GM12874 (cell line): ENCODE measurements around the gene MAP7.

Experiments used
- TF ChIP-seq, protein P1 (sequence below): IDR thresholded peaks from 2 replicates; pipeline ENCODE4 v1.5.1; 2011; ENCODE audit warnings: low read depth, mild to moderate bottlenecking, control low read depth, low read length, moderate library complexity; ENCODE audit not compliant: insufficient read depth

The MAP7 gene

DNA sequence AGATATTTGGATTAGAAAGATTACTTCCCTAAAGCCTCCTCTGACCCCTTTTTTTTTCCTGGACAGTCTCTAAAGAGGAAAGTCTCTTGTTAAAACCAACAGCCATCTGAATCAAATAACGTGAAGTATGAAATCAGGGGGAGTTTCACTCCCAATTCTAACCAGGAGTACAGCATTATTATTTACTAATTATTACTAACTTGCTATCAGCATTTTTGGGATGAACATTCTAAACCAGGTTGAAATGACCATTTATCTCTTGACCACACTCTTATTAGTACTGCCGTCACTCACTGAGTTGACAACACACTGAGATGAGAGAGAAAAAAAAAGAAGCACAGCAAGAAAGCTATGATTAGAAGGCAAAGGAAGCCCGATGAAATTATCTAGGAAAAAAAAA is 146.2 kb downstream of the MAP7 start:
- TF ChIP-seq, protein P1, sequence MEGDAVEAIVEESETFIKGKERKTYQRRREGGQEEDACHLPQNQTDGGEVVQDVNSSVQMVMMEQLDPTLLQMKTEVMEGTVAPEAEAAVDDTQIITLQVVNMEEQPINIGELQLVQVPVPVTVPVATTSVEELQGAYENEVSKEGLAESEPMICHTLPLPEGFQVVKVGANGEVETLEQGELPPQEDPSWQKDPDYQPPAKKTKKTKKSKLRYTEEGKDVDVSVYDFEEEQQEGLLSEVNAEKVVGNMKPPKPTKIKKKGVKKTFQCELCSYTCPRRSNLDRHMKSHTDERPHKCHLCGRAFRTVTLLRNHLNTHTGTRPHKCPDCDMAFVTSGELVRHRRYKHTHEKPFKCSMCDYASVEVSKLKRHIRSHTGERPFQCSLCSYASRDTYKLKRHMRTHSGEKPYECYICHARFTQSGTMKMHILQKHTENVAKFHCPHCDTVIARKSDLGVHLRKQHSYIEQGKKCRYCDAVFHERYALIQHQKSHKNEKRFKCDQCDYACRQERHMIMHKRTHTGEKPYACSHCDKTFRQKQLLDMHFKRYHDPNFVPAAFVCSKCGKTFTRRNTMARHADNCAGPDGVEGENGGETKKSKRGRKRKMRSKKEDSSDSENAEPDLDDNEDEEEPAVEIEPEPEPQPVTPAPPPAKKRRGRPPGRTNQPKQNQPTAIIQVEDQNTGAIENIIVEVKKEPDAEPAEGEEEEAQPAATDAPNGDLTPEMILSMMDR, result no peak

DNA sequence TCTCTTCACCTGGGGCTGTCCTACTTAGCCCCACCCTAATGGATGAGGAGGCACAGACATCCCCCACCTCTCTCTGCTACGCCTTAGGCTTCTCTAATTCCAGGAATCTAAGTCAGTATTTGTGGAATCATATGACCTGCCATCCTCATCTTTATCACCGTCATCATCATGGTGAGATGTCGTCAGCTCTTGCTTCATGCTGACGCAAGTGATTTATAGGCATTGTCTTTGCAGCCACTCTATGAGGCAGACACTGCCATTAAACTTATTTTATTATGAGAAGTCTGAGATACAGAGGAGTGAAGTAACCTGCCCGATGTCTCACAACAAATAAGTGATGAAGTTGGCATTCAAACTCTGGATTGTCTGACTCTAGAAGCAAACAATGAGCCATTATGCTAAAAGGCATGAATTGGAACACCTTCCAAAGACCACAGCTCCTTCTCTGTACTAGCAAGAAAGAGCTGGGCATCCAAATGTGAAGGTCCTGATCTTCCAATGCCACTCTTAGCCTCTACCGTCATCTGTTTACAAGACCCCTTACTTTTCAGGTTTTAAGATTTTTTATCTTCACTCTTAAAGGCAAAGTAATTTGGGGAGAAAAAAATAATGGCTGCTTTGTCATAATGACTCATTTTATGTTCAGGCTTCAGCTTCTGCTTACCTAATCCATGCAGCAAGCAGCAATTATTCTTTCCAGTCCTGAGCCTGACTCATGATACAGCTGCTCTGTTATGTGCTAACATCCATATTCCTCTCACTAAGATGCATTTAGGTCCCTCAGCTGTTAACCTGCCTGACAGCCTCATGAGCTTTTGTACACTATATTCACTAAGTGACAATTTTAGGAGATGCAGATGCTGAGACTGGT is 146.9 kb downstream of the MAP7 start:
- TF ChIP-seq, protein P1, result no peak

DNA sequence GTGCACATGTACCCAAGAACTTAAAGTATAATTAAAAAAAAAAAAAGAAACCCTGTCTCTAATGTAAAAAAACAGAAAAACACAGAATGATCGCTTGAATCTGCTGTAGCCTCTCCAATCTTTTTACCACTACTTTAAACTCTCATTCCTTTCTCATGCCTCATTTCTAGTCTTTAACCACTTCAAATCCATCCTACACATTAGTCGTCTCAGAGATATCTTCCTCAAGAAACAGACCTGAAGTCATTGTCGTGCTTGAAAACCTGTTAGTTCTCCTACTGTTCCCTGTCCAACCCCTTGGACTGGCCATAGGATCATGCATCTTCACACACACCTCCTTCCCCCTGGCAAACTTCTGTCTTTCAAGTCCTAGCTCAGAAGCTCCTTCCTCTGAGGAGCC is 148.5 kb downstream of the MAP7 start:
- TF ChIP-seq, protein P1, result no peak

DNA sequence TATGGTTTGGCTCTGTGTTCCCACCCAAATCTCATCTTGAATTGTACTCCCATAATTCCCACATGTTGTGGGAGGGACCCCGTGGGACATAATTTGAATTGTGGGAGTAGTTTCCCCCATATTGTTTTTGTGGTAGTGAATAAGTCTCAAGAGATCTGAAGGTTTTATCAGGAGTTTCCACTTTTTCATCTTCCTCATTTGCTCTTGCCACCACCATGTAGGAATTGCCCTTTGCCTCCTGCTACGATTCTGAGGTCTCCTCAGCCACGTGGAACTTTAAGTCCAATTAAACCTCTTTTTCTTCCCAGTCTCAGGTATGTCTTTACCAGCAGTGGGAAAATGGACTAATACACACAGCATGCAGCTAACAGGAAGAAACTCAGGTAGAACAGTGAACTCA is 151.8 kb downstream of the MAP7 start:
- TF ChIP-seq, protein P1, result no peak

DNA sequence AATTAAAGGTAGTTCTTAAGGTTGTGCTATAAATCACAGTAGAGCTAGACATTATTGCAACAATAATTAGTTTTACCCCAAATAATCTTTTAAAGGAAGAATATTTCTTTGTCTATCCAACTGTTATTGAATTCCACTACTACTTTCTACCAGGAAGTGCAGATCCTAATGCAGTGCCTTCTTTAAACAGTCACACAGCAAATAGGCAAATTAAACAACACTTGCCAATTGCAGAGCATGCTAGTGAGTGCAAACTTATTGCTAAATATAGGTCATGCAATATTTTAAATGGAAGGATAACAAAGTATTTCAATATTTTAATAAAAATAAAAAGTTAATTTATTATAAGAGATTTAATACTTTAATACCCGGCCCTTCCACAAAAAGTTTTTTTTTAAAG is 153.3 kb downstream of the MAP7 start:
- TF ChIP-seq, protein P1, result no peak

DNA sequence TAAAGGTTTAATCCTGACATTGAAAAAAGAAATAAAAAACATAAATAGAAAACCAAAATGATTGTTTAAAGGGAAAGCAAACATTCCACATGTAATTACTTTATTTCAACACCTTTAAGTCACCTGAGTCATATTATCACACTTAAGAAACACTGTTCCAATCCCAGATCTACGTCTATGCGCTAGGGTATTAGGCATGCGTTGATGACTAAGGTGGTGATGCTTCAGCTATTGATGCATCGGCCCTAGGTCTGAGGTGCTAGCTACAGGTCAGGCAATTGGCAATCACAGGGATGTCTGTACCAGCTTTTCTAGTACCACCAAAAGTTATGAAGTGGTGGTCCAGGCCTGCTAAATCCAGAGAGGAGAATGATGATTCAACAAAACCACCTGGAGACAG is 162.9 kb downstream of the MAP7 start:
- TF ChIP-seq, protein P1, result no peak

DNA sequence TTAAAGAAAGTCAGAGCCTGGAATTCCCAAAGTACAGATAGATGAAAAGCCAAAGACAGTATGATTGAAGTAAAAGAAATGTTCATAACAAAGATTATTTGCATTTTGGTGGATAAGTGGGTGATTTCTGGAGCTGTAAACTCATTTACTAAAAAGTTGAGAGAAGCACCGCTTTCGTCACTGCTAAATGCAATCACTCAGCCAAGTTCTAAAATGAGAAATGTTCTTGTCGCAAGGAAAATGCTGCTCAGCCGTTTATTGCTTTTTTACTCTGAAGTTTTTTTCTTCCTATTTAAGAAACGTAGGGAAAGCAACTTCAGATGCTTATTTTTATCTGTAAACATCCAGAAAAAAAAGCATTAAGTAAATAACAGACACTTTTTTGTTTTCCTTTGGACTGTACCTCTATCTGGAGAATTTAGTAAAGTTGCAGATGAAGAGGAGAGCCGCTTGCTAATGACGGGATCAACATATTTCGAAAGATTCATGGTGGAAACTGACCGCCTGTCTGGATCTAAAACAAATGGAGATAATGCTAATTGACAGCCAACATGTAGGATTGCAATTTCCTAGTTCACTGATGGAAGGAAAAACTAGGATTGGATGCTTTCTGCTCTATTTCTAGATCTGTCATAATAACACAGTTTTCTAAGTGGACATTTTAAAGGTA is 166.8 kb downstream of the MAP7 start:
- TF ChIP-seq, protein P1, result no peak
